CD14-positive monocyte (primary cell): Measurements from ENCODE around the gene SUFU. TPM values are rescaled to one million over a fixed set of nuclear protein-coding genes. Genes with fewer than 3 reads are reported as not detected.

Experiments used
- DNase-seq, 3 donors: peaks; one replicate each; pipeline ENCODE4 v3.0.0-alpha.2; 2011 to 2022
- H2AFZ ChIP-seq: 2 replicates; pipeline ENCODE4 v1.6.0; 2012; ENCODE audit warnings: mild to moderate bottlenecking, low read depth, low read length, inconsistent platforms; ENCODE audit not compliant: insufficient read depth, poor library complexity, severe bottlenecking
- H3K27ac ChIP-seq, 2 donors: 1 replicate in 1 of 2; 2 replicates in 1 of 2; pipeline ENCODE4 v1.5.1; 2012 to 2013; ENCODE audit warnings: low read length in 2 of 2, control low read depth in 1 of 2, inconsistent platforms in 1 of 2, low read depth in 1 of 2, mild to moderate bottlenecking in 1 of 2
- H3K27me3 ChIP-seq, 2 donors: one replicate each; pipeline versions ENCODE4 v1.6.0 to v1.6.1; 2011 to 2013; ENCODE audit warnings: low read length in 2 of 2; ENCODE audit not compliant: control insufficient read depth in 2 of 2, insufficient read depth in 2 of 2
- H3K36me3 ChIP-seq, 2 donors: replicated peaks in 1 of 2; 1 replicate in 1 of 2; 2 replicates in 1 of 2; pipeline versions ENCODE4 v1.5.1 to v1.6.1; 2012 to 2013; ENCODE audit warnings: low read length in 2 of 2, control low read depth in 1 of 2, inconsistent platforms in 1 of 2, mild to moderate bottlenecking in 1 of 2; ENCODE audit not compliant: insufficient read depth in 2 of 2, control insufficient read depth in 1 of 2
- H3K4me1 ChIP-seq, 2 donors: 1 replicate in 1 of 2; 2 replicates in 1 of 2; pipeline versions ENCODE4 v1.5.1 to v1.6.1; 2012 to 2013; ENCODE audit warnings: low read length in 2 of 2, control low read depth in 1 of 2, inconsistent platforms in 1 of 2, mild to moderate bottlenecking in 1 of 2, moderate library complexity in 1 of 2; ENCODE audit not compliant: insufficient read depth in 2 of 2, control insufficient read depth in 1 of 2
- H3K4me2 ChIP-seq: replicated peaks from 2 replicates; pipeline ENCODE3; 2012; ENCODE audit warnings: low read length, moderate library complexity, mild to moderate bottlenecking; ENCODE audit not compliant: poor library complexity, severe bottlenecking; ENCODE audit errors: extremely low read depth
- H3K4me3 ChIP-seq, 3 experiments: fragments of 200-600 bp in 1 of 3; sonication (generic) in 1 of 3; replicated peaks in 1 of 3; 1 replicate in 2 of 3; 2 replicates in 1 of 3; pipeline ENCODE4 v1.5.1; 2011 to 2013; ENCODE audit warnings: low read length in 3 of 3, mild to moderate bottlenecking in 3 of 3, control low read depth in 2 of 3, low read depth in 2 of 3, inconsistent platforms in 1 of 3, moderate library complexity in 1 of 3
- H3K79me2 ChIP-seq: 2 replicates; pipeline ENCODE4 v1.6.0; 2012; ENCODE audit warnings: mild to moderate bottlenecking, control low read depth, inconsistent platforms, low read length, moderate library complexity; ENCODE audit not compliant: insufficient read depth
- H3K9ac ChIP-seq: 2 replicates; pipeline ENCODE4 v1.6.0; 2017; ENCODE audit warnings: low read length, mild to moderate bottlenecking; ENCODE audit not compliant: insufficient read depth, poor library complexity, severe bottlenecking
- H3K9me3 ChIP-seq, 2 donors: replicated peaks in 1 of 2; 1 replicate in 1 of 2; 2 replicates in 1 of 2; pipeline versions ENCODE4 v1.5.1 to v1.6.1; 2012 to 2013; ENCODE audit warnings: low read length in 2 of 2, control low read depth in 1 of 2; ENCODE audit not compliant: control insufficient read depth in 1 of 2, insufficient read depth in 1 of 2
- H4K20me1 ChIP-seq: 2 replicates; pipeline ENCODE4 v1.6.0; 2012; ENCODE audit warnings: mild to moderate bottlenecking, low read length, control low read depth, moderate library complexity; ENCODE audit not compliant: insufficient read depth
- H3K27ac Mint-ChIP-seq, 7 donors: one replicate each; pipeline ENCODE4 v1.8.0; 2020; ENCODE audit warnings: mild to moderate bottlenecking in 7 of 7, mixed read lengths in 7 of 7, moderate library complexity in 6 of 7, inconsistent platforms in 2 of 7
- H3K27me3 Mint-ChIP-seq, 3 donors: one replicate each; pipeline ENCODE4 v1.8.0; 2021 to 2022; ENCODE audit warnings: low read depth in 3 of 3, mild to moderate bottlenecking in 3 of 3, mixed read lengths in 3 of 3, moderate library complexity in 3 of 3, inconsistent platforms in 1 of 3
- H3K36me3 Mint-ChIP-seq, 2 donors: one replicate each; pipeline ENCODE4 v1.8.0; 2020; ENCODE audit warnings: mixed read lengths in 2 of 2, inconsistent platforms in 1 of 2, mild to moderate bottlenecking in 1 of 2
- H3K4me1 Mint-ChIP-seq: one replicate; pipeline ENCODE4 v1.8.0; 2020; ENCODE audit warnings: mild to moderate bottlenecking, mixed read lengths
- H3K4me3 Mint-ChIP-seq, 2 donors: one replicate each; pipeline ENCODE4 v1.8.0; 2020; ENCODE audit warnings: mild to moderate bottlenecking in 2 of 2, mixed read lengths in 2 of 2, moderate library complexity in 1 of 2
- H3K9me3 Mint-ChIP-seq, 7 donors: one replicate each; pipeline ENCODE4 v1.8.0; 2020 to 2022; ENCODE audit warnings: mixed read lengths in 7 of 7, mild to moderate bottlenecking in 6 of 7, moderate library complexity in 6 of 7, inconsistent platforms in 2 of 7
- WGBS: methylation state at CpG from one replicate; pipeline ENCODE4 v1.1.5; 2013; ENCODE audit warnings: missing lambda C conversion rate; ENCODE audit not compliant: insufficient coverage; 5-methylcytosine and 5-hydroxymethylcytosine counted together
- intact Hi-C, 2 donors: fragments of 100-400 bp; cut with micrococcal nuclease; formaldehyde crosslinking; loops; one replicate each; pipeline versions ENCODE4 v1.15.0 to v1.15.1; 2023
- polyA plus RNA-seq, 3 donors: library from polyadenylated mRNA; depleted of rRNA in 1 of 3; unstranded in 2 of 3; stranded (reverse) in 1 of 3; fragments of 300-500 nt in 2 of 3; fragments of >200 nt in 1 of 3; fragmentation: Illumina TruSeq in 2 of 3; gene quantifications; 1 replicate in 2 of 3; 2 replicates in 1 of 3; pipeline ENCODE4 v1.2.3, GENCODE V29; 2012 to 2021
- TF ChIP-seq, protein P1 (sequence below): fragments of 200-600 bp; IDR thresholded peaks from one replicate; pipeline ENCODE4 v1.8.0; 2022; ENCODE audit warnings: antibody characterized with exemption, mild to moderate bottlenecking

Gene SUFU
- polyA plus RNA-seq, 3 donors: 3.2 to 10.0 (median 5.7) TPM

DNA sequence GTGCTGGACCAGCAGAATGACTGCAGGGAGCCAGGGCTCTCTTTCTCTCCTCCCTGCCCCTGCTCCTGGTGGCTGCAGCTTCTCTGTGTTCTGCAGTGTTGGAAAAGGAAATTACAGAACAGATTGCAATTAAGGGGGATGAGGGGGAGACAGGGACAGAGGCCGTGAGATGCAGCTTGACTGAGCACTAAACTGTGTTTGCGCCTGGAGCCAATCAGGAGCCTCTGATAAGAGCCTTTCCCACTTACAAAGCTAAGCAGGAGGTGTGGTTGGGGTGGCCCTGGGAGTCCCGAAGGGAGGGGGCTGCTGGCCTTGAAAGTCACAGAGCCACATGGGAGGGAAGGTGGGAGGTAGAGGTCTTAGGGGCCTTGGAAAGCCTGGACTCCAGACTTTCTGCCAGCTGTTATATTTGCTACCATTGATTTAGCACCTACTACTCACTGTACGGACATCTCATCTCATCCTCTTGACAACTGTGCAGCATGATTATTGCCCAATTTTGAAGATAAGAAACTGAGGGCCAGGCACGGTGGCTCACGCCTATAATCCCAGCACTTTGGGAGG is 167.2 kb downstream of the SUFU start:
- no peak overlapping the region for H3K27ac ChIP-seq
- peaks cover 5% of the 10 kb centered on the region for H3K79me2 ChIP-seq
- Mint-ChIP-seq H3K4me1 (peaks cover 55% of the 10 kb centered on the region), H3K9me3 (no peaks in the 10 kb centered on the region), H3K4me3 (no peak overlapping the region), H3K27ac (peak overlapping the region in 1 of 7 donors; percentile 20), H3K27me3 (peaks cover 2 to 6% (median 6%) of the 10 kb centered on the region in 3 donors), H3K36me3 (no peaks in the 10 kb centered on the region)
- no peak overlapping the region for H3K4me3 ChIP-seq
- TF ChIP-seq, protein P1, sequence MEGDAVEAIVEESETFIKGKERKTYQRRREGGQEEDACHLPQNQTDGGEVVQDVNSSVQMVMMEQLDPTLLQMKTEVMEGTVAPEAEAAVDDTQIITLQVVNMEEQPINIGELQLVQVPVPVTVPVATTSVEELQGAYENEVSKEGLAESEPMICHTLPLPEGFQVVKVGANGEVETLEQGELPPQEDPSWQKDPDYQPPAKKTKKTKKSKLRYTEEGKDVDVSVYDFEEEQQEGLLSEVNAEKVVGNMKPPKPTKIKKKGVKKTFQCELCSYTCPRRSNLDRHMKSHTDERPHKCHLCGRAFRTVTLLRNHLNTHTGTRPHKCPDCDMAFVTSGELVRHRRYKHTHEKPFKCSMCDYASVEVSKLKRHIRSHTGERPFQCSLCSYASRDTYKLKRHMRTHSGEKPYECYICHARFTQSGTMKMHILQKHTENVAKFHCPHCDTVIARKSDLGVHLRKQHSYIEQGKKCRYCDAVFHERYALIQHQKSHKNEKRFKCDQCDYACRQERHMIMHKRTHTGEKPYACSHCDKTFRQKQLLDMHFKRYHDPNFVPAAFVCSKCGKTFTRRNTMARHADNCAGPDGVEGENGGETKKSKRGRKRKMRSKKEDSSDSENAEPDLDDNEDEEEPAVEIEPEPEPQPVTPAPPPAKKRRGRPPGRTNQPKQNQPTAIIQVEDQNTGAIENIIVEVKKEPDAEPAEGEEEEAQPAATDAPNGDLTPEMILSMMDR: no peak
- no peak overlapping the region for H3K4me2 ChIP-seq
- no peaks in the 10 kb centered on the region for H3K9me3 ChIP-seq
- peaks cover 44 to 49% of the 10 kb centered on the region in 2 donors for H3K4me1 ChIP-seq
- H2AFZ ChIP-seq: no peak overlapping the region
- H3K36me3 ChIP-seq: no peaks in the 10 kb centered on the region
- no peak overlapping the region for H3K9ac ChIP-seq
- intact Hi-C loops: no loop called here
- 84% methylated on average over 4 of the region's 6 CpGs for WGBS
- no peaks in the 10 kb centered on the region for H3K27me3 ChIP-seq
- no peaks in the 10 kb centered on the region for H4K20me1 ChIP-seq
- DNase-seq: no peak

DNA sequence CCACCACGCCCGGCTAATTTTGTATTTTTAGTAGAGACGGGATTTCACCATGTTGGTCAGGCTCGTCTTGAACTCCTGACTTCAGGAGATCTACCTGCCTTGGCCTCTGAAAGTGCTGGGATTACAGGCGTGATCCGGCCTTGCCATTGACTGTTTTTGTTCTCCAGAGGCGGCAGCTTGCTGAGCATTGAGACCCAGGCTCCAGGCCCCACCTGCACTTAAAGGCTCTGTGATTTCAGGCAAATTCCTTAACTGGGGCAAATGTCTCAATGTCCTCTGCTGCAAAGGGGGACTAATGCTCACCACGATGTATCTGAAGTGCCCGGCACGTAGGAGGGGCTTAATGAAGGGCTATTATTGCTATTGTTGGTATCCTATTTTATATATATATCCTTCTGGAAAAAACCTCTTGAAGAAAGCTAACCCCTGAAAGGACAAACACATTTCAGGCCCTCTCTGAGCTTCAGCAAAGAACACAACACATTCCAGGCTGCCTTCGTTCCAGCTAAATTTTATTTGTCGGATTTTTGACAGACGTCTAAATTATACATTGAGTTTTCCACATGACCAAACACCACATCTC is 169.6 kb downstream of the SUFU start:
- Histone ChIP-seq H4K20me1 (no peaks in the 10 kb centered on the region), H3K4me3 (peak overlapping the region in 1 of 3 experiments; percentile 74), H3K9me3 (no peaks in the 10 kb centered on the region), H2AFZ (peak overlapping the region; percentile 70), H3K4me1 (peaks cover 67 to 73% of the 10 kb centered on the region in 2 donors), H3K27me3 (no peaks in the 10 kb centered on the region), H3K79me2 (peaks cover 7% of the 10 kb centered on the region), H3K9ac (peak overlapping the region; percentile 65), H3K4me2 (peak overlapping the region; percentile 80), H3K27ac (peak overlapping the region; percentile 91 to 93), H3K36me3 (no peaks in the 10 kb centered on the region)
- H3K4me1 Mint-ChIP-seq: peaks cover 75% of the 10 kb centered on the region
- WGBS: 72% methylated on average over 8 of the region's 13 CpGs
- intact Hi-C loops: no loop called here
- peak overlapping the region; percentile 98 to 100 (median 99) for H3K27ac Mint-ChIP-seq
- H3K36me3 Mint-ChIP-seq: peaks cover 0 to 8% of the 10 kb centered on the region in 2 donors
- no peaks in the 10 kb centered on the region for H3K9me3 Mint-ChIP-seq
- peak overlapping the region; percentile 85 to 90 for H3K4me3 Mint-ChIP-seq
- H3K27me3 Mint-ChIP-seq: no peaks in the 10 kb centered on the region
- TF ChIP-seq, protein P1: no peak
- no peak for DNase-seq
